ENCODE data around the gene HDAC4. TPM values are rescaled to one million over a fixed set of nuclear protein-coding genes. Genes with fewer than 3 reads are reported as not detected.

The HDAC4 gene
- total and polyA plus RNA-seq, 2 of the 8 experiments (the other 6 are each of a cell fraction or from before 2014, with no cell fraction given) = 15.4 to 31.5 TPM

DNA sequence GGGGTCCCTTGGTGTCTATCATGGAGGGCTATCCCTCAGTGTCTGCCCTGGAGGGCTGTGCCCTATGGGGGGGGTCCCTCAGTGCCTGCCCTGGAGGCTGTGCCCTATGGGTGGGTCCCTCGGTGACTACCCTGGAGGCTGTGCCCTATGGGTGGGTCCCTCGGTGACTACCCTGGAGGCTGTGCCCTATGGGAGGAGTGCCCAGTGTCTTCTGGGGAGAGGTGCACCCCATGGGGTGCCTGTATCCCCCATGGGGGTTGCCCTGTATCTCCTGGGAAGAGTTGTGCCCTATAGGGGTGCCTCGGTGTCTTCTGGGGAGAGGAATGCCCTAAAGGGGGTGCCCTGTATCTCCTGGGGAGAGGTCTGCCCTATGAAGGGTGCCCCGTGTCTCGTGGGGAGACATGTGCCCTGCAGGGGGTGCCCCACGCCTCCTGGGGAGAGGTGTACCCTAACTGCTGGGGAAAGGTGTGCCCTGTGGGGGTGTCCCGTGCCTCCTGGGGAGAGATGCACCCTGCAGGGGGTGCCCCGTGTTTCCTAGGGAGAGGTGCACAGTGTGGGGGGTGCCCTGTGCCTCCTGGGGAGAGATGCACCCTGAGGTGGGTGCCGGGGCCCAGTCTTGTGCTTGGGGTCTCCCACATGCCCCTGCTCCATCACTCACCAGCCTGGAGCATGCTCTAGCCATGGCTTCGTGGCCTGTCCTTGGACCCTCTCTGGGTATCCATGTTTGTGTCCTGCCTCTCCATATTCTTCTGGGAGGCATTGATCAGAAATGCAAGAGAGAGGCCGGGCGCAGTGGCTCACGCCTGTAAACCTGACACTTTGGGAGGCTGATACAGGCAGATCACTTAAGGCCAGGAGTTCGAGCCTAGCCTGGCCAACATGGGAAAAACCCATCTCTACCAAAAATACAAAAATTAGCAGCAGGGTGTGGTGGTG is 215.6 kb downstream of the HDAC4 start (continued):
- TF ChIP-seq BACH1 (IDR thresholded peaks at IDR 0.05; ENCODE audit: low read length) = no peak
- no peak for TF ChIP-seq SRF (IDR thresholded peaks at IDR 0.05; ENCODE audit: low read depth, low read length)
- TF ChIP-seq KDM1A (IDR thresholded peaks at IDR 0.05; ENCODE audit: borderline replicate concordance, low read length) = no peak
- TF ChIP-seq CTCF (IDR thresholded peaks at IDR 0.05; ENCODE audit: control extremely low read depth in 1 of 3, insufficient read depth in 1 of 3, low read depth in 1 of 3, low read length in 3 of 3) = no peak
- no peak for TF ChIP-seq BCL11A (IDR thresholded peaks at IDR 0.05; ENCODE audit: low read depth in 2 of 2, low read length in 2 of 2)
- no peak for TF ChIP-seq SIX5 (IDR thresholded peaks at IDR 0.05; ENCODE audit: low read depth, low read length)
- no peak for TF ChIP-seq SAP30 (IDR thresholded peaks at IDR 0.05; ENCODE audit: insufficient read depth, insufficient replicate concordance, low read length)

Measured in H1 (cell line).